D721Med (cell line): Measurements from ENCODE around the gene MRPL1.
A peak's percentile ranks its signal among the peaks of the same experiment; 100 is the strongest.

Source experiments
- DNase-seq: peaks from one replicate; pipeline ENCODE4 v3.0.0; 2011; ENCODE audit warnings: low spot score; ENCODE audit not compliant: insufficient read length
- FAIRE-seq: peaks from 2 replicates; lab custom pipeline; 2011; peaks lifted over from hg19 to GRCh38; lab: Jason Lieb, UNC
- CTCF ChIP-seq: IDR thresholded peaks from 2 replicates; pipeline ENCODE4 v1.5.1; 2012; ENCODE audit warnings: mild to moderate bottlenecking, control low read depth; ENCODE audit not compliant: insufficient read depth; ENCODE audit errors: missing control alignments

Gene MRPL1

GRCh38 chr4:77989968-77990367 is 127.3 kb downstream of the MRPL1 start:
- no peak for DNase-seq
- TF ChIP-seq CTCF: no peak
- no peak for FAIRE-seq

- DNase-seq (no peak), FAIRE-seq (no peak)
- no peak for TF ChIP-seq CTCF
These were observed 127.8 kb downstream of the MRPL1 start for GRCh38 chr4:77990456-77990855.

- no peak for FAIRE-seq
- no peak for TF ChIP-seq CTCF
- no peak for DNase-seq
These were observed 128.3 kb downstream of the MRPL1 start for GRCh38 chr4:77990904-77991358.

GRCh38 chr4:77992581-77992980 is 130.0 kb downstream of the MRPL1 start:
- no peak for FAIRE-seq
- DNase-seq: no peak
- no peak for TF ChIP-seq CTCF

GRCh38 chr4:77994194-77994721 is 131.6 kb downstream of the MRPL1 start:
- FAIRE-seq (no peak), DNase-seq (no peak)
- TF ChIP-seq CTCF: peak; percentile 49

GRCh38 chr4:77996076-77996475 is 133.4 kb downstream of the MRPL1 start:
- no peak for DNase-seq
- TF ChIP-seq CTCF: no peak
- no peak for FAIRE-seq

- no peak for FAIRE-seq
- DNase-seq: no peak
- TF ChIP-seq CTCF: no peak
These were observed 138.9 kb downstream of the MRPL1 start for GRCh38 chr4:78001531-78001930.
